GM12878 (cell line): Measurements from ENCODE around the gene RPS8. TPM values are rescaled to one million over a fixed set of nuclear protein-coding genes. Genes with fewer than 3 reads are reported as not detected.
A peak's percentile ranks its signal among the peaks of the same experiment; 100 is the strongest.

Experiments used
- CREB1 ChIP-seq: IDR thresholded peaks from 2 replicates; pipeline ENCODE4 v1.6.1; 2012; ENCODE audit warnings: low read depth, mild to moderate bottlenecking, inconsistent platforms
- E4F1 ChIP-seq: fragments of 450-650 bp; IDR thresholded peaks from 2 replicates; pipeline ENCODE4 v1.6.1; 2018; ENCODE audit warnings: borderline replicate concordance, mild to moderate bottlenecking; ENCODE audit not compliant: partially characterized antibody
- FOXM1 ChIP-seq: IDR thresholded peaks from 2 replicates; pipeline ENCODE4 v1.6.1; 2012; ENCODE audit warnings: low read depth, mild to moderate bottlenecking, inconsistent platforms, low read length, moderate library complexity
- MEF2B ChIP-seq: fragments of 450-650 bp; IDR thresholded peaks from 2 replicates; pipeline ENCODE4 v1.6.1; 2018; ENCODE audit warnings: mild to moderate bottlenecking, moderate library complexity; ENCODE audit not compliant: partially characterized antibody, poor library complexity, severe bottlenecking
- POLR2AphosphoS2 ChIP-seq: IDR thresholded peaks from 2 replicates; pipeline ENCODE4 v1.6.1; 2011; ENCODE audit warnings: low read depth, mild to moderate bottlenecking, low read length, improper control_type of control experiment, moderate library complexity
- PRDM15 ChIP-seq: fragments of 450-650 bp; formaldehyde crosslinking; IDR thresholded peaks from 2 replicates; pipeline ENCODE4 v1.4.0; 2020; ENCODE audit warnings: mild to moderate bottlenecking, moderate library complexity
- SIX5 ChIP-seq: IDR thresholded peaks from 2 replicates; pipeline ENCODE4 v1.6.1; 2011; ENCODE audit warnings: mild to moderate bottlenecking, low read depth, low read length, moderate library complexity; ENCODE audit not compliant: severe bottlenecking
- SPI1 ChIP-seq: IDR thresholded peaks from 2 replicates; pipeline ENCODE4 v1.6.1; 2011; ENCODE audit warnings: low read depth, mild to moderate bottlenecking, low read length, moderate library complexity, borderline replicate concordance; ENCODE audit not compliant: insufficient read depth
- SREBF2 ChIP-seq: IDR thresholded peaks from 2 replicates; pipeline ENCODE4 v1.6.1; 2012; ENCODE audit warnings: mild to moderate bottlenecking, low read length
- TAF1 ChIP-seq: IDR thresholded peaks from 2 replicates; pipeline ENCODE4 v1.6.1; 2011; ENCODE audit warnings: mild to moderate bottlenecking, low read depth, low read length, borderline replicate concordance
- ZBTB11 ChIP-seq: fragments of 450-650 bp; formaldehyde crosslinking; IDR thresholded peaks from 2 replicates; pipeline ENCODE4 v1.5.0; 2022; ENCODE audit warnings: mild to moderate bottlenecking, missing genetic modification characterization
- ZNF207 ChIP-seq: fragments of 450-650 bp; IDR thresholded peaks from 2 replicates; pipeline ENCODE4 v1.6.1; 2014; ENCODE audit warnings: antibody characterized with exemption, mild to moderate bottlenecking, borderline replicate concordance
- polyA plus RNA-seq, 11 experiments: library from polyadenylated mRNA; depleted of rRNA in 4 of 11; unstranded in 6 of 11; stranded (reverse) in 5 of 11; fragments of >200 nt; fragmentation: Nextera tagmentation in 4 of 11; fragmentation: Illumina TruSeq in 1 of 11; extraction: Ambion mirVana in 4 of 11; extraction: Trizol in 1 of 11; gene quantifications; 1 replicate in 1 of 11; 2 replicates in 10 of 11; pipeline versions ENCODE4 v1.2.1 to v1.2.3, GENCODE V29; 2011 to 2016; ENCODE audit warnings: inconsistent platforms in 2 of 11, missing spikeins in 2 of 11, low read depth in 1 of 11
- total RNA-seq, 4 experiments: library from RNA; depleted of rRNA in 3 of 4; stranded (reverse); fragments of >200 nt in 3 of 4; fragmentation: Illumina TruSeq in 1 of 4; extraction: Trizol in 1 of 4; gene quantifications; 2 replicates each; pipeline versions ENCODE4 v1.2.1 to v1.2.3, GENCODE V29; 2013 to 2021
- TF ChIP-seq, protein P1 (sequence below): IDR thresholded peaks from 2 replicates; pipeline ENCODE4 v1.6.1; 2012; ENCODE audit warnings: low read depth, low read length, improper control_type of control experiment
- TF ChIP-seq, protein P2 (sequence below): fragments of 150-350 bp; IDR thresholded peaks from 2 replicates; pipeline ENCODE4 v1.6.1; 2016; ENCODE audit warnings: low read depth, low read length

The RPS8 gene
- total and polyA plus RNA-seq, 10 of the 15 experiments (the other 5 are each of a cell fraction or from before 2014, with no cell fraction given): 1,296 to 3,461 (median 2,877) TPM

GRCh38 chr1:44730741-44731512 is 44.4 kb upstream of the RPS8 start, which contains the start of gene RNU5D-1 (continued):
- TF ChIP-seq, protein P1, sequence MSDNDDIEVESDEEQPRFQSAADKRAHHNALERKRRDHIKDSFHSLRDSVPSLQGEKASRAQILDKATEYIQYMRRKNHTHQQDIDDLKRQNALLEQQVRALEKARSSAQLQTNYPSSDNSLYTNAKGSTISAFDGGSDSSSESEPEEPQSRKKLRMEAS: no peak; the same call in 1 of the 2 replicates
- TF ChIP-seq FOXM1: peak; percentile 95
- no peak for TF ChIP-seq E4F1
- no peak for TF ChIP-seq SIX5
- no peak for TF ChIP-seq SREBF2
- peak; percentile 74 for TF ChIP-seq CREB1
- TF ChIP-seq SPI1: no peak
- TF ChIP-seq POLR2AphosphoS2: peak; percentile 99
- peak; percentile 79 for TF ChIP-seq ZBTB11 (CRISPR knock-in tag)
- peak; percentile 89 for TF ChIP-seq MEF2B
- TF ChIP-seq ZNF207: peak; percentile 82; the same call in 1 of the 2 replicates
- TF ChIP-seq, protein P2, sequence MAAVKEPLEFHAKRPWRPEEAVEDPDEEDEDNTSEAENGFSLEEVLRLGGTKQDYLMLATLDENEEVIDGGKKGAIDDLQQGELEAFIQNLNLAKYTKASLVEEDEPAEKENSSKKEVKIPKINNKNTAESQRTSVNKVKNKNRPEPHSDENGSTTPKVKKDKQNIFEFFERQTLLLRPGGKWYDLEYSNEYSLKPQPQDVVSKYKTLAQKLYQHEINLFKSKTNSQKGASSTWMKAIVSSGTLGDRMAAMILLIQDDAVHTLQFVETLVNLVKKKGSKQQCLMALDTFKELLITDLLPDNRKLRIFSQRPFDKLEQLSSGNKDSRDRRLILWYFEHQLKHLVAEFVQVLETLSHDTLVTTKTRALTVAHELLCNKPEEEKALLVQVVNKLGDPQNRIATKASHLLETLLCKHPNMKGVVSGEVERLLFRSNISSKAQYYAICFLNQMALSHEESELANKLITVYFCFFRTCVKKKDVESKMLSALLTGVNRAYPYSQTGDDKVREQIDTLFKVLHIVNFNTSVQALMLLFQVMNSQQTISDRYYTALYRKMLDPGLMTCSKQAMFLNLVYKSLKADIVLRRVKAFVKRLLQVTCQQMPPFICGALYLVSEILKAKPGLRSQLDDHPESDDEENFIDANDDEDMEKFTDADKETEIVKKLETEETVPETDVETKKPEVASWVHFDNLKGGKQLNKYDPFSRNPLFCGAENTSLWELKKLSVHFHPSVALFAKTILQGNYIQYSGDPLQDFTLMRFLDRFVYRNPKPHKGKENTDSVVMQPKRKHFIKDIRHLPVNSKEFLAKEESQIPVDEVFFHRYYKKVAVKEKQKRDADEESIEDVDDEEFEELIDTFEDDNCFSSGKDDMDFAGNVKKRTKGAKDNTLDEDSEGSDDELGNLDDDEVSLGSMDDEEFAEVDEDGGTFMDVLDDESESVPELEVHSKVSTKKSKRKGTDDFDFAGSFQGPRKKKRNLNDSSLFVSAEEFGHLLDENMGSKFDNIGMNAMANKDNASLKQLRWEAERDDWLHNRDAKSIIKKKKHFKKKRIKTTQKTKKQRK: peak; percentile 58; the same call in 1 of the 2 replicates
- peak; percentile 25; the same call in 1 of the 2 replicates for TF ChIP-seq TAF1
- TF ChIP-seq PRDM15 (CRISPR knock-in tag): peak; percentile 99
